Activated CD4-positive, CD25-positive, alpha-beta regulatory T cell treated with anti-CD3 and anti-CD28 coated beads, Interleukin-2, amount 50 U/mL, for 24 hours (primary cell): ENCODE results near the gene TENM4.

Experiments
- ATAC-seq, 2 donors: fragments of 150-1000 bp; cut with Tn5 transposase; one replicate each; pipeline ENCODE4 v1.10.0; 2021; ENCODE audit warnings: mild to moderate bottlenecking in 1 of 2, moderate library complexity in 1 of 2

Gene TENM4

DNA sequence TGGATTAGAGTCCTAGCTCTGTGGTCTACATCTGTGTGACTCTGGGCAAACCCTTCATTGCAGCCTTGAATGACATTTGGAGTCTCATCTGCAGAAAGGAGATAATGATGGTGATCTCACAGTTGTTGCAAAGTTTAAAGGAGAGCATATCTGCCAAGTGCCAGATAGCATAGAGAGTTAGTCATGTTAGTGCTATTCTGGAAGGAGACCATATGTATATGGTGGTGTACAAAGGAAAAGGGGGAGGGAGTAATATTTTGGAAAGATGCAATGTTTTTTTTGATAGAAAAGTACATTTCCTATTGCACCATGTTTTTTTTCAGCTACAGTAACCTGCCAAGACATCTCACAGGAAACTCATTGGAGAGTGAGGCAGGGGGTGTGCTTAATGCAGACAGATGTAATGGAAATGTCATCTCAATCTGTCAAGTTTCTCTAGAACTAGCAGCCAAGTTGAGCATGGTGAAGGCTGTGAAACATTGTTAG is 774.1 kb downstream of the TENM4 start:
- ATAC-seq: no peak

DNA sequence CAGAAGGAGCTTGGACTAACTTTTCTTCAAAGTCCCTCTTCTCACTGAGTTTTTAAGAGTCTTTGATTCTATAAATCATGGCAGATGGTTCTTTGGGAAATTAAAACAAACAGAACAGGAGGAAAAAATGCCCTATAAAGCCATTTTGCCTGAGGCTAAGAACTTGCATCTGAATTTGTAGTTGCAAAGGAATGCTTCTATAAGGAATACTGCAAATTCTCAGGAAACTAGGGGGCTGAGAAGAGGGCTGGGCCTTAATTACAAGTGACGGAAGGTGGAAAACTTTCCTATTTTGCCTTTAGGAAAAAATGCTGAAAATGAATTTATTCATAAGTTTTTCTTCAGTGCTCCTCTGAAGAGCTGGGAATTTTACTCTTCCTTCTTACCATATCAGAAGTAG is 776.2 kb downstream of the TENM4 start:
- no peak for ATAC-seq

DNA sequence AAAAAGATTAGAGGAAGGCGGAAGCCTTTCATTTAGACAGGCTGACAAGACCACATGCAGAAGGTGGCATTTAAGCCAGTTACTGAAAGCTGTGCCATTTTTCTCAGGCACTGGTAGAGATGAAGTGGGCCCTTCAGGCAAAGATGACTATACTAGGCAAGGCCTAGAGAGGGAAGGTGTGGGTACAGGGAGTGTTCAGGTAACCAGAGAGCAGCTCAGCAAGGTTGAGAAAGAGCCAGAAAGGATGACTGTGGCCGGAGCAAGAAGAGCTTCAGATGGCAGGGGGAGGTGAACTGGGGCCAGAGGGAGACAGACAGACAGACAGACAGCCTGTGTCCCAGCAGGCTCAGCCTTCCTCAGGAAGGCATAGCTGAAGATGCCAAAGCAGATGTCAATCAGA is 778.0 kb downstream of the TENM4 start:
- no peak for ATAC-seq

DNA sequence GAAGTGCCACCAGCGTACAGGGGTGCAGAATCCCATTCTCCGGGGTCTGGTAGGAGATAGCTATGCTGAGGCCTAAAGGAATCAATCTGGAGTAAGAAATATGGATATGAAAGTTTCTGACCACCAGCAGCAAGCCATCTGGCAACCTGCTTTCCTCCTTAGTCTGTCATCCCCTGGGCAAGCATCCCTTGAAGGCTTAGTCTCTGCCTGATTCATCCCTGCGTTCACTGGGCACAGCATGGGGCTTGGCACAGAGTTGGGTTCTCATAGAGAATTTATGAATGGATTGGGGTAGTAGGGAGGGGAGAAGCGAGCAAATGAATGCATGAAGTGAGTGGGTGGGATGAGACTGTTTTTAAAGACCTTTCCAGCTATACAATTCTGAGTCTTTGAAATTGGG is 780.4 kb downstream of the TENM4 start:
- ATAC-seq: no peak

DNA sequence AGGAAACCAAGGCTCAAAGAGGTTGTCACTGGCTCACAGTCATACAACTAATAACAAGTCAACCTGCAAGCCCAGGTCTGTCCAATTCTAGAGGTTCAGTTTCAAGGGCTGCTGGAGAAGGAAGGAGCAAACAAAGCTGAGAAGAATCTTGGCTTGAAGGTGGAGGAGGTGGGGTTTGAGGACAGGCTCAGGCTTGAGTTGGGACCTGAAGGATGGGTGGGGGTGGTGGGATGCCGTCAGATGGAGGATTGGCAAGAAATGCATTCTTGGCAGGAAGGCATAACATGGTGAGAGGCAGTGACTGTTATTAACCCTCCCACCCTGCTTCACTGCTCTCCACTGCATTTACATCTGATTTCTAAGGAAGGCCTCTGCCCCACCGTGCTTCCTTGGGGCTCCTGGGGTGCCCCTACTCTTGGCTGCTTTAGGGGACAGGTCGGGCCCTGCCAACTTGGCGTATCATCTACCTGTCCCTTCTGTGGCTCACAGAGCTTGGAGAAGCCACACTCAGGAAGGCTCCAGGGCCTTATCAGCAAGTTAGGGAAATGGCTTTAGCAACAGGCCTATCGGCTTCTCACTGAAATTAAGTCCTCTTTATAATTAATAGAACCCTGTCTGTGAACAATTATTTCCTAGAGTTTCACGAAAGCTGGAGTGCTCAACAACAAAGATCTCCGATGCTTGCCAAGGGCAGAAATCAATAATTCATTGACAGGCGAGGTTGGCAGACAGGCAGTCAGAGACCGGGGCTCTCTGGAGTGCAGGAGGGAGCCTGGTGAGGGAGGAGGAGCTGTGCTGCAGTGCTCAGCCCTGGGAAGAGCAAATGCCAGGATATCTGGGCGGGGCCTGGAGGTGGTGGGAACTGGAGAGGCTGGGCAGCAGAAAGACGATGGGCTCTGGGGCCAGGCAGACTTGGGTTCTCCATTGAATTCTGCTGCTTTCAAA is 781.2 kb downstream of the TENM4 start:
- no peak for ATAC-seq

DNA sequence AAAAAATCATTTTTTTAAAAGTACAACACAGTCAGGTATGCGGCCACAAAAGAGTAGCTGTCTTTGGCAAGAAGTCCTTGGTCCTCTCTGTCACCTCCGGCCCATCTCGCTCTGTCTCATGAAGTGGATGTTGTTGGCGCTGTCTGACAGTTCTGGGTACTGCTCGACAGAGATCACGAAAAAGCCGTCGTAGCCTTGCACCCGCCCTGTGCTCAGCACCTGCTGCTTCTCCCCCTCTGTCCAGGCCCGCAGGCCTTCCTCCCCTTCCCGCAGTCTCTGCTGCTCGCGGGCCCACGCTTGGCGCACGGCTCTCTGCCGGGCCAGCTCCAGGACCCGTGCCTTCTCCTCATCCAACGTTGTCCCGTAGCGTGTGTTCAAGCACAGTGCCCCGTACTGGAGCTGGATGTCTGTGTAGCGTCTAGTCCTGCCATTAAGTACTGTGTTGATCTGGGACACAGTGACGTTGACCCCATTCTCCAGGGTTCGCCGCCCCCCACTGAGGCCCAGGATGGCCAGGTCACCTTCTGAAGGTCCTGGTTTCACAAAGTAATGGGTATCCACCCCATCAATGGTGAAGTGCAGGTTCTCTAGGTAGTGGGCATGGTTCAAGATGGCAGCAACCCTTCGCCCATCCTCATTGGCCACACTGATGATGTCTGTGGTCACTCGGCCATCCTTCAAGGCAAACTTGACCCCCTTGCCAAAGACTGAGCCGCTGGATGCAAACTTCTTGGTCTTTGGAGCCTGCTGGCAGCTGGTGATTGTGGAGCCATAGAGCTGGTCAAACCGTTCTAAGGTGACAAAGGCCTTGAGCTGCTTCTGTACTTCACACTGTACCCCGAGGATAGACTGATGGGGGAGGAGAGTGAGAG is 782.6 kb downstream of the TENM4 start:
- no peak for ATAC-seq

DNA sequence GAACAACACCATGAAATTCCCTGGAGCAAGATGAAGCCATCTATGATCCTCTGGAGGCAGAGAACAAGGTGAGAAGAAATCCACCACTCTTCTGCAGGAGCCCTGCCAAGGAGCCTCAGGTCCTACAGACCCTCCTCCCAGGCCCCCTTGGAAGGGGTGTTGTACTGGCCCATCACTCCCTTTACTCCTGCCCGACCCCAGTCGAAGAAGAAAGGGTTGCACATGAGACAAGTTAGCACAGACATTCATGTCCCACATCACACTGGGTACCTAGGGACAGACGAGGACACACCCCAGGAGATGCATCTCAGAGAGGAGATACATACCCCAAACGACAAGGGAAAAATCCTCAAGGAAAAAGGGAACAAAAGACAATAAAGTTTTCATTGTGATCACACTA is 783.4 kb downstream of the TENM4 start:
- no peak for ATAC-seq

DNA sequence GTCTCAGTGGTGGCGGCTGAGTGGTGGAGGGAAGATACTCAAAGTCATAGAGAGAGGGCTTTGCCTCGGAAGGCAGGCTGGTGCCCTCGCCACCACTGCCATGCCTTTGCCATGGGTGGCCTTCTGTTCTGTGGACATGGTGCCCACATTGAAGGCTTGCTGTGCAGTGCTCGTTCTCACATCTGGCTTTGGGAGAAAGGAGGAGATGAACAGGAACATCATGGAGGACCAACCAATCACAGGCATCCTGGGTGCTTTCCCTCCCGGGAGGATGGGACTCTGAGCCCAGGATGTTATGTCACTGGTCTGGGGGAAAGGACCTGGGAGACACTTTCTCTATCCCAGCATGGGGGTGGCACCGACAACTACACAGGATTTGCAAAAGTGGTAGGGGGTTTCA is 783.8 kb downstream of the TENM4 start:
- no peak for ATAC-seq

DNA sequence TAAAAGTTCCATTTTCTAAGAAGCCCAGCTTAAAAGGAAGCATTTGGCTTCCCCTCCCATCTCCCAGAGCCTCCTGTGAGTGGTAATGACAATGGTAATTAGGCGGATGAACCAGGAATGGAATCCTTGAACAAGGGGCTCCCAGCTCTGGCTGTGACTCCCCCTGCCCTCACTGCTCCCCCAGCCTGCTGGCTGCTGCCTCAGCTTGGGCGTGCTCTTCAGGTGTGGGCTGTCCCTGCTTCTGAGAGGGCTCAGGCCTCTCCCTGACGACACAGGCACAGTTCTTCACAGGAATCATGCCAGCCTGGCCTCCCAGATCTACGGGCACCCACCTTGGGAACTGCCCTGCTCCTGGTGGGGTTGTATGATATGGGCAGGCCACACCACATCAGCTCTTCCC is 784.5 kb downstream of the TENM4 start:
- no peak for ATAC-seq

DNA sequence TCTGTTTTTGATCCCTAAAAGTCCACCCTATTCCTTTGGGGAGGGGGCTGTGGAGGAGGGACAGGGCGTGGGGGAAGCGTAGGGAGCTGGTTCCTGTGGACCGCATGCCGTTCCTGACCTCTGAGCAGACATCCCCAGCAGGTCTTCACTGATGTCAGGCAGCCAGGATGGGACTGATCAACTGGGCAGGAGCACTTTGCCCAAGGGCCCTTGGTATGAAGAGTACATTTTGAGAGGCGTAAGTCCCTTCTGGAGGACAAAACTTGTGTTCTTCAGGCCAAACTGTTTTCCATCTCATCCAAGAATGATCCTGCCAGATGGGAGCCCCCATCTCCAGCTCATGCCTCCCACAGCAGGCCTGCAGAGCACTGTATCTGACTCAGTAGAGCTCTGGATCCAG is 785.3 kb downstream of the TENM4 start:
- ATAC-seq: no peak

DNA sequence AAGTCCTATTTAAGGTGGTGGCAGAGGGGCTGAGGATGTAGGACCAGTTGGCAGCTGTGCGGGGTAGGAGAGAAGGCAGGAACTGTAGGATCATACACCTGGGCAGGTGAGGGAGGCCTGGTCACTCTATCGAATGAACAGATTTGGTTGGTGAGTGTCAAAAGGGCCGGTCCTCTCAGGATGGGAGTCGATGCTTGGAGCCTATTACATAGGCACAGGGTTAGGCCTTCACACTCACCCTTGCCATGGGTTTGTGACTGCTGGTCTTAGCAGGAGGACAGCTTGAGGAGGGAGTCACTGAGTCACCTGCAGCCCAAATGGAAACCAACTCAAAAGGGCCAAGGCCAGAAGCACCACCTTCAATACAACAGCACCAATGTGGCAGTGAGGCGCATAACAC is 786.0 kb downstream of the TENM4 start:
- ATAC-seq: no peak

DNA sequence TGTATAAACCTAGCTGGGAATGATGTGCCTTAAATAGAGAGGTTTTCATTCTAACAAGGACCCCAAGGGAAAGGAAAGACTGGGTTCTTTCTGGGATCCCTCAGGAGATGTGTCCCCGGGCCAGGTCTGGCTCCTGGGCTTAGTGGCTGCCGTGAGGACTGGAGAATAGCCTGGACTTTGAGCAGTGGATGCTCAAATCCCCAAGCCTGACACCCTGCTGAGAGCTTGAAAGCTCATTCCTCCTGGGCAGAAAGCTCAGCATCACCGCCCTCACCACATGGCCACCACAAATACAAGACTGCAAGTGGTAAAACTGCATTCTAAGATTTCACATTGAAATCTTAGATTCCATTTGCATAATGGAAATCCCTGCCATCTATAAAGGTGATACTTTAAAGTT is 786.8 kb downstream of the TENM4 start:
- ATAC-seq: no peak

DNA sequence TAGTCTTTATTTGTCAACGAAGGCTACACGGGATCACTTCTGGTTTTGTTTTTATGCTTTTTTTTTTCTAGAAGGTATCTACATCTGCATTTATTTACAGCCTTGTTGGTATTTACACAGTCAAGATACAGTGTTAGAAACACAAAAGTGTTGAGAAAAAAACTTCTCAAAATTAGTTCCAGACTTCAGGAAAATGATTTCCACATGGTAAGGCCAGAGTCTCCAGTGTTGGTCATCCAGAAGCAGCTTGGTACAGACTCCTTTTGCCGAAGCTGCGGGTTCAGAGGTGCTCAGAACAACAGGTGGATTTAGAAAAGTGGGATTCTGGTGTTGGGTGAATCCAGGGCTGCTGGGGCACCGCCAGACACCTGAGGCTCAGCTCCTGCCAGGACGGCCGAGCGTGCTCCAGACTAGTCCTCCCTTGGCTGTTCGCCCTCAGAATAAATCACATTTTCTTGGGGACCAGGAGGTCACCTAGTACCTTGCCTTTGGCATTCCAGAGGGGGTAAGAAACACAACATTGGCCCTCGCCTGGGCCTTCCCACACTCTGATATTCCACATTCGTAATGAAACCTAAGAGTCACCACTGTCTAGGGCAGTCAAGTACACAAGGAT is 787.4 kb downstream of the TENM4 start:
- no peak for ATAC-seq

DNA sequence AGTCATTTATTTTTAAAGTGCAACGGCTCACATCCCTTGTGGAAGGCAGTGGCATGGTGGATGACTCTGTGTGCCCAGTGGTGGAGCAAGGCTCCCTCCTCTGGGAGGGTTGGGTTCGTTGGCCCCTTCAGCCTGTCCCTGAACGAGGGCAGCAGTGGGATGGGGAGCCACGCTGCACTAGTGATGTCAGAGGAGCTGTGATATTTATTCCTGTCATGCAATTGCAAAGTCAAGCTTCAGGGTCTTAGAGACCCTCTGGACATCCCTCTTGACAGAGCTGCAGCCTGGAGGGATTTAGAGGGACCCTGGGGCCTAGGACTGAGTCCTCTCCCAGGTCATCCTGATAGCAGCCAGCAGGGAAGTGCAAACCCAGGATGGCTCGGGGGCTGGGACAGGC is 788.0 kb downstream of the TENM4 start:
- no peak for ATAC-seq

DNA sequence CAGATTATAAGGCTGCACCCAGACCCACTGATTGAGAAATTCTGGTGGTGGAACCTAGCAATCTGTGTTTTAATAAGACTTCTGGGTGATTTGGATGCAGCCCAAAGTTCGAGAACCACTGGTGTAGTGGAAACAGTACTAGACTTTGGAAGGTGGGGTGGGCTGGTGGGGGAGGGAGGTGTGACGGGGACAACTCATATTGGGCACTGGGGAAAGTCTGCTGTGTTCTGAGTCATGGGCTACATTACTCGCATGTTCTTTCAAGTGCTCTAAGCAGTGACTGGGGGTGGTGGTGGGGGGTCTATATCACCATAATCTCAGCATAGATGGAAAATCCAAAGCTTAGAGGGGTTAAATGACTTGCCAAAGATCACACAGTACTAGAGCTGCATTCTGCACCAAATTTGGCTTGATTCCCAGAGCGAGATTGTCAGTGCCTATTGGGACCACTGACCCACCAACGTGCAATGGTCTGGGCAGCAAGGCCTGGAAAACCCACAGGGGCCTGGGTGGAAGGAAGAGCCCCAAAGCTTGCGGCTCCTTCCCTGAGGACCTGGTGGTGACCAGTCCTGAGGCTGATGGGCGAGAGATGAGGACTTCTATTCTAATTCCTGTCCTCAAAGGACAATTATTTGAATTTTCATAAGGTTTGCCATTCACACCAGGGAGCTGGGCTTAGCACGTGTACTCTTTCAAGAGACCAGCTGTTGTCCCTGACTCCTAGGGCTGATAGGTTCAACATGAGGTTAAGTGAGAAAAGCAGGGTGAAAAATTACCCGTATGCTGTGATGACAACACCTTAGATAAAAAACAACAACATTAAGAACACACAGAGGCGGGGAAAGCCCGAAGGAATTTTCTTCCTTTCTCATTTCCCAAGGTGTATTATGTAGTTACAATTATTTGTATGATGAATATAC is 788.6 kb downstream of the TENM4 start:
- ATAC-seq: peak; percentile 64 to 67

DNA sequence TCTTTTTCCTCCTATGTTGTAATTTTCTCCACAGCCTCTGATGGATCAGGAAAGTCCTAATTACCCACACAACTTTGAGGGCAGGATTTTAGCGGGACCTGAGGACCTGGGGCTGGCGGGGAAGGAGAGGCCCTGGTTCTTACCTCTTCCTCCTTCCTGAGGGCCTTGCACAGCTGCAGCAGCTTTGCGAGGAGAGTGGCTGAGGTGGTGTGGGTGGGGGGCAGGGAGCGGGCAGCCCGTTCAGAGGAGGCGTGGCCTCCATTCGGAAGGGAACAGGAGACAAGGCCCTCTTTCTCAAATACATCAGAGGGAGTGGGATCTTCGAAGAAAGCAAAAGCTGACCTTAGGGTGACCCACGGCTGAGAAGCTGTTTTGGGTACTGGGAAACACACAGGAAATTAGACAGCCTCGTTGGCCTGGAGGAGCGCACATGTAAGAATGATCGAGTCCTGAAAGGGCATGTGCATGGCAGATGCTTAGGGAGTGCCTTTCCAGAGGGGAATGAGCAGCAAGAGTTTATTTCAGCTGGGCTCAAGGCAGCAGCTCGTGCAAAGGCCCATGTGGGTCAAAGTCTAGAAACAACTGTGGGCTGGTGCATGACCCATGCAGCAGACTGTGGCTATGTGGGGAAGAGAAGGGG is 789.6 kb downstream of the TENM4 start:
- ATAC-seq: no peak

DNA sequence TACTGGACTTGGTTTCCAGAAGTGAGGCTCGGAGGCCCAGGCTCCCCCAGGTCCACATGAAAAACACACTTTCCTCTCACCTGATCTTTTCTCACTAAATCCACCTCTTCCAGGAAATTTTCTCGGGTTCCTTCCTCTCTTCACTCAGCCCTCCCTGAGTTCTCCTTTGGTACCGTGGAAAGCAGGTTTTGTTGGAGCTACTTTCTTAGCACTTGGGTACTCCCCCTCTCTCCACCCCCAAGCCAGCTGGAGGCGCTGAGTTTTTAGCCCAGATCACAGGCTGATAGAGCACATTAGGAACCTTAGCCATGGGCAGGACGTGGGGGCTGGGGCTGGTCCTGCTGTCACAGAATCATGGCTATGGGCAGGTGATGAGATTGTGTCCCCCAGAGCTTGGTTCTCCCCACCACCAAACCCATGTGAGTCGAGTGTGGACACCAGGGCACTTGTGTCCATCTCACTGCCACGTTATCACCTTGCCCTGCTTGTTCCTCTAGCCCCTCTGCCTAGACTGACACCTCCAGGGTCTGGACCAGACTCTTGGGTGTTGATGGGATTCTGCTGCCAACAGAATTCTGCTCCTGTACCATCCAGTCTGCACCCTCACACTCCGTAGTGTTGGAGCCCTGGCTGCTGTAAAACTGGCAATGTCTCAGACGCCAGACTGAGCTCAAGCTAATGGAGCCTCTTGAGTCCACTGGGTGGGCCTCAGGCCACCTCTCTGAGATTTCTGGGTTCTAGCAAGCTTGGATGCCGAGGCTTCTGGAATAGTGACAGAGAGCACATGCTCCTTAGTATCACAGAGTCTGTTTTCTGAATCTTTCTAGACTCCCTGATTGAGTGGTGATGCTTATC is 791.2 kb downstream of the TENM4 start:
- no peak for ATAC-seq

DNA sequence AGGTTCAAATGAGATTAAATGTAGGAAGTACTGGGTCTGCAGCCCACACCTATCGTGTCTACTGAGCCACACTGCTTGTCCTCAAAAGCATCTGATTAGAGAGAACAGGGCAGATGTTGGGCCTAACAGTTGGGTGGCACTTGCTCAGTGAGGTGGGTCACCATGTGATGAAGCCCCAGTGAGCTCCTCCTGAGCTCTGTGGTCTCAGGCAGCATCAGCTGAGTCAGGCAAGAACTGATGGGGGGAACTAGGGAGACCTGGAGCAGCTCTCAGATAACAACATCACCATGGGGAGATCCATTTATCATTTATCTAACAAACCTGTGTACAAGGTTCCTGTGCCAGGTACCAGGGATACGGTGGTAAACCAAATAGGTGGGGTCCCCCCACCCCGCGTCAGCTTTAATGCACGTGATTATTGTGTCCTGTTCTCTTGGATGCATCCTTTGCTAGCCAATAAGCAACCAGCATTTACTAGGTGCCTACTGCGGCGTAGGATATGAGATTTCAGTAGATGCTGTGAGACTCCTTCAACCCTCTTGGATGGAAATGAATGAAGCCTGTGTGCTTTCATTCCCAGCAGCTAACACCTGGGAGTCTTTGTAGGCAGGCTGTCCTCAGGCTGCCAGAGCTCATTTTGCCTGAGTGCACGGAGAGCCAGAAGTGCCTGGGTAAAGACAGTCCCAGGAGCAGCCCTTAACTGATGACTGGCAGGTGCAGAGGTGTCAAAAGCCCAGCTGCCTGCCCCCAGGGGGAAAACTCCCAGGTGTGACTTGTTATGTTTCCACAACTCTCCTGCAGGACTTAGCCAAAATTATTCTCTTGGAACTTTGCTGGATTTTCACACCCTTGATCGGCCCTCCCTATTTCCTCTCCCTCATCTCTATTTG is 792.6 kb downstream of the TENM4 start:
- no peak for ATAC-seq

DNA sequence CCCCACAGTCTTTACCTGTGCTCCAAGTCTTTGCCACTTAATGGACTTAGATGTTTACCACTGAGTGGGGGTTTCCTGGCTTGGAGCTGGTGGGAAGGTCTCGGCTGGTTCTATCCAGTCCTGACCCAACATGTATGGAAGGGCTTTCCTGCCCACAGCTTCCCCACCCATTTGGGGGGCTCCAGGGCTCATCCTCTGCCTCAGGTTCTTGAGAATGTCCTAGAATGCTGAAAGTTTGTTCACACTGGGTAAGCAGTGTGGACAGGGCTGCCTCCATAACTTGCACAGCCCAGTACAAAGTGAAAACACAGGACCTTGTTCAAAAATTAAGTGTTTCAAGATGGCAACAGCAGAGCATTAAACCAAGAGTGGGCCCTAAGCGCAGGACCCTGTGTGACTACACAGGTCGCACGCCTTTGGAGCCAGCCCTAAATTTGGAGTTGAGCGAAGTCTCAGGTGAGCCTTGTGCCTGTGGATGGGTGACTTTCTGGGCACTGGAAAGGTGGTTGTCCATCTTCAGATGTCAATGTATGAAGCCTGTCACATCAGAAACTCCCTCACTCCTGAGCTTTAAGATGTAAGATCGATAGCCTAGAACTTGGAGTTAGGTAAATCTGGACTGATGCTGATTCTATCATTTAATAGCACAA is 793.4 kb downstream of the TENM4 start:
- ATAC-seq: no peak
